Adrenal gland (tissue), 5 donors: ENCODE results near the gene ENOX1.

Experiments
- POLR2A ChIP-seq, 2 donors: fragments of 450-650 bp; IDR thresholded peaks; one replicate each; pipeline ENCODE4 v1.6.1; 2017; ENCODE audit warnings: antibody characterized with exemption in 2 of 2, mild to moderate bottlenecking in 2 of 2, moderate library complexity in 1 of 2
- TF ChIP-seq, protein P1 (sequence below), 6 experiments: fragments of 450-650 bp in 4 of 6; fragments of 200-600 bp in 2 of 6; sonication (generic) in 1 of 6; IDR thresholded peaks; 1 replicate in 5 of 6; 2 replicates in 1 of 6; pipeline versions ENCODE4 v1.5.1 to v1.8.0; 2016 to 2021; ENCODE audit warnings: antibody characterized with exemption in 6 of 6, mild to moderate bottlenecking in 2 of 6, moderate library complexity in 1 of 6
- donor health status: DM: no; HTN: no; CAD: no.

DNA sequence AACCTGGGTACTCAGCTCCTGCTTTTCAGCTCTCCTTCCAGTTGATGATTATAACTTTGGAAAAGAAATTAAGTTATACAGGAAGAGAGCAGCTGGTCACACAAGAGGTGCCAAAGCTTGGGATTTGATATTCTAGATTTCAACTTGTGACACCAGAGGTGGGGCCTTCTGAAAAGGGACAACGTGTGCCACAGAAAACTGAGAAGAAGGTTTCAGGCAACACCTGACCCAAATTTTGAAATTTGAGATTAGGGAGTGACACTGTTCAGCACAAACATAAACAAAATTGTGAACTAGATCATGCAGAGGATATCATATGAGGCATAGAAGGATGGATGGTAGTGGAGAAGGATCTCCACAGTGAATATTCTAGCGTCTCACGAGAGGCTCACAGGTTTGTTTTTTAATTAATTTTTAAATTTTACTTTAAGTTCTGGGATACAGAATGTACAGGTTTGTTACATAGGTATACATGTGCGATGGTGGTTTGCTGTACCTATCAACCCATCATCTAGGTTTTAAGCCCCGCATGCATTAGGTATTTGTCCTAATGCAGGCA lies 379.7 kb downstream of the ENOX1 start:
- TF ChIP-seq, protein P1, sequence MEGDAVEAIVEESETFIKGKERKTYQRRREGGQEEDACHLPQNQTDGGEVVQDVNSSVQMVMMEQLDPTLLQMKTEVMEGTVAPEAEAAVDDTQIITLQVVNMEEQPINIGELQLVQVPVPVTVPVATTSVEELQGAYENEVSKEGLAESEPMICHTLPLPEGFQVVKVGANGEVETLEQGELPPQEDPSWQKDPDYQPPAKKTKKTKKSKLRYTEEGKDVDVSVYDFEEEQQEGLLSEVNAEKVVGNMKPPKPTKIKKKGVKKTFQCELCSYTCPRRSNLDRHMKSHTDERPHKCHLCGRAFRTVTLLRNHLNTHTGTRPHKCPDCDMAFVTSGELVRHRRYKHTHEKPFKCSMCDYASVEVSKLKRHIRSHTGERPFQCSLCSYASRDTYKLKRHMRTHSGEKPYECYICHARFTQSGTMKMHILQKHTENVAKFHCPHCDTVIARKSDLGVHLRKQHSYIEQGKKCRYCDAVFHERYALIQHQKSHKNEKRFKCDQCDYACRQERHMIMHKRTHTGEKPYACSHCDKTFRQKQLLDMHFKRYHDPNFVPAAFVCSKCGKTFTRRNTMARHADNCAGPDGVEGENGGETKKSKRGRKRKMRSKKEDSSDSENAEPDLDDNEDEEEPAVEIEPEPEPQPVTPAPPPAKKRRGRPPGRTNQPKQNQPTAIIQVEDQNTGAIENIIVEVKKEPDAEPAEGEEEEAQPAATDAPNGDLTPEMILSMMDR (IDR thresholded peaks at IDR 0.05): no peak
- no peak for TF ChIP-seq POLR2A (IDR thresholded peaks at IDR 0.05)
